Parathyroid adenoma (tissue), 2 donors: ENCODE data around the gene IMMP2L.

Experiments
- H2AFZ ChIP-seq: fragments of 300-600 bp; sonication (generic); one replicate; pipeline ENCODE4 v1.7.0; 2017; ENCODE audit warnings: antibody characterized with exemption, mild to moderate bottlenecking
- H3K27ac ChIP-seq: fragments of 300-600 bp; sonication (generic); one replicate; pipeline ENCODE4 v1.7.0; 2017
- H3K27me3 ChIP-seq: fragments of 300-600 bp; sonication (generic); one replicate; pipeline ENCODE4 v1.7.0; 2017; ENCODE audit warnings: low read length; ENCODE audit not compliant: control insufficient read depth, insufficient read depth
- H3K36me3 ChIP-seq: fragments of 300-600 bp; sonication (generic); one replicate; pipeline ENCODE4 v1.7.0; 2017; ENCODE audit warnings: low read length; ENCODE audit not compliant: control insufficient read depth, insufficient read depth
- H3K4me1 ChIP-seq: fragments of 300-600 bp; sonication (generic); one replicate; pipeline ENCODE4 v1.7.0; 2017; ENCODE audit warnings: control low read depth
- H3K4me2 ChIP-seq: fragments of 300-600 bp; sonication (generic); one replicate; pipeline ENCODE4 v1.7.0; 2017; ENCODE audit warnings: low read length
- H3K4me3 ChIP-seq: fragments of 300-600 bp; sonication (generic); one replicate; pipeline ENCODE4 v1.7.0; 2017; ENCODE audit warnings: low read depth, low read length
- H3K79me2 ChIP-seq: fragments of 300-600 bp; sonication (generic); one replicate; pipeline ENCODE4 v1.7.0; 2017; ENCODE audit warnings: control low read depth
- H3K9ac ChIP-seq: fragments of 300-600 bp; sonication (generic); one replicate; pipeline ENCODE4 v1.7.0; 2017; ENCODE audit warnings: mild to moderate bottlenecking
- H3K9me3 ChIP-seq: fragments of 300-600 bp; sonication (generic); one replicate; pipeline ENCODE4 v1.7.0; 2017; ENCODE audit warnings: low read length; ENCODE audit not compliant: control insufficient read depth
- CTCF ChIP-seq: fragments of 300-600 bp; sonication (generic); IDR thresholded peaks from one replicate; pipeline ENCODE4 v1.7.0; 2017; ENCODE audit warnings: antibody characterized with exemption, mild to moderate bottlenecking
- donor health status: primary hyperparathyroidism.

The IMMP2L gene

GRCh38 chr7:111380945-111381344 is 181.3 kb downstream of the IMMP2L start:
- no peak overlapping the region for H3K27ac ChIP-seq
- no peak overlapping the region for H3K4me2 ChIP-seq

GRCh38 chr7:111374027-111374426 is 188.3 kb downstream of the IMMP2L start:
- no peak for TF ChIP-seq CTCF
- Histone ChIP-seq H3K9me3 (no peaks in the 10 kb centered on the region), H3K79me2 (no peaks in the 10 kb centered on the region), H3K4me1 (no peaks in the 10 kb centered on the region), H3K9ac (no peak overlapping the region), H3K36me3 (no peaks in the 10 kb centered on the region), H3K27ac (no peak overlapping the region), H3K27me3 (no peaks in the 10 kb centered on the region), H3K4me3 (no peak overlapping the region), H2AFZ (no peak overlapping the region), H3K4me2 (no peak overlapping the region)

More at GRCh38 chr7:111380945-111381344, 181.3 kb downstream of the IMMP2L start:
- Histone ChIP-seq H3K4me1 (no peaks in the 10 kb centered on the region), H2AFZ (no peak overlapping the region), H3K9me3 (no peaks in the 10 kb centered on the region), H3K36me3 (no peaks in the 10 kb centered on the region), H3K9ac (no peak overlapping the region), H3K27me3 (no peaks in the 10 kb centered on the region), H3K4me3 (no peak overlapping the region), H3K79me2 (no peaks in the 10 kb centered on the region)
- TF ChIP-seq CTCF = no peak

GRCh38 chr7:111371437-111371836 is 190.9 kb downstream of the IMMP2L start:
- Histone ChIP-seq H3K27ac (no peak overlapping the region), H3K4me3 (no peak overlapping the region), H3K9ac (no peak overlapping the region), H2AFZ (no peak overlapping the region), H3K36me3 (no peaks in the 10 kb centered on the region), H3K4me2 (no peak overlapping the region), H3K79me2 (no peaks in the 10 kb centered on the region), H3K4me1 (no peaks in the 10 kb centered on the region), H3K9me3 (no peaks in the 10 kb centered on the region), H3K27me3 (no peaks in the 10 kb centered on the region)
- TF ChIP-seq CTCF = no peak

GRCh38 chr7:111370002-111370401 is 192.3 kb downstream of the IMMP2L start:
- Histone ChIP-seq H3K4me2 (no peak overlapping the region), H3K79me2 (no peaks in the 10 kb centered on the region), H3K4me1 (no peaks in the 10 kb centered on the region), H3K27ac (no peak overlapping the region), H3K9ac (no peak overlapping the region), H3K9me3 (no peaks in the 10 kb centered on the region), H3K36me3 (no peaks in the 10 kb centered on the region), H3K27me3 (no peaks in the 10 kb centered on the region), H3K4me3 (no peak overlapping the region), H2AFZ (no peak overlapping the region)
- TF ChIP-seq CTCF = no peak

GRCh38 chr7:111368381-111369065 is 193.8 kb downstream of the IMMP2L start:
- TF ChIP-seq CTCF = no peak
- Histone ChIP-seq H2AFZ (no peak overlapping the region), H3K27ac (no peak overlapping the region), H3K36me3 (no peaks in the 10 kb centered on the region), H3K9me3 (no peaks in the 10 kb centered on the region), H3K4me1 (no peaks in the 10 kb centered on the region), H3K4me3 (no peak overlapping the region), H3K79me2 (no peaks in the 10 kb centered on the region), H3K4me2 (no peak overlapping the region), H3K9ac (no peak overlapping the region), H3K27me3 (no peaks in the 10 kb centered on the region)
